Measurements from ENCODE around the gene DCTD. TPM values are rescaled to one million over a fixed set of nuclear protein-coding genes. Genes with fewer than 3 reads are reported as not detected.

The DCTD gene
- 10 to 100 TPM; 43.3 to 79.0 (median 53.1) TPM for total RNA-seq

DNA sequence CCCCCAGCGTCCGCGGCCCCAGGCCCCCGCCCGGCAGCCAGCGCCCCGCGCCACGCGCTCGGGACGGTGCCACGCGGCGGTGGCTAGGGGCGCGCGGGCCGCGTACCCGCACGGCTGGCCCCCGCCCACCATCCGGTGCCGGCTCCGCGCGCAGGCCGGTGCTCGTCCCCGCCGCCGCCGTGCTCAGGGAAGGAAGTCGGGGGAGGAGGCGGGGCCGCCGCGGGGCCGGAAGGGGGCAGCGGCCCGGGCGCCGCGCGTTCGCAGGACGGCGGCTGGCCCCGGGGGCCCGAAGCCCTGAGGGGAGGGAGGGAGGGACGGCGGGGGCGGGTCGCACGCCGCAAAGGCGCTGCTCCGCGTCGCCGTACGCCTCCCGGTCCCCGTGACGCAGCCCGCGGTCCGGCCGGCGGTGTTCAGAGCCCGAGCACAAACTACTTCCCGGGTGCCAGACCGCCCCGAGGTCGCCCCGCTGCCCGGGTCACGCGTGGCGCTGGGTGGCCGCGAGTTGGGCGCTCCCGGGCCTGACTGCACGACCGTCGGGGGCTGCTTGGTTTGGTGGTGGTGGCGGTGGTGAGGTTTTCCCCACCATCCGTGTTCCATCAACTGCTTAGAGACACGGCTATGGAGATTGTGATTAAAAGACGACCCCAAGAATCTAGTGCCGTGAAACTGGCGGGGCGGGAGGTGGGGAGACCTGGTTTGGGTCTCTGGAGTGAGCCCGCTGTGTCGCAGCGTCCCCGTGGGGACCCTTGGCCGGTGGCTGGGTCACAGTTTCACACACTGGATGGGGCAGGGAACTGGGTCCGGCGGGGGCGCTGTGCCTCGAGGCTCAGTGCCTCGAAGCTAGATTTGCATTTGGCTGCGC is at the start of gene DCTD:
Gene DCTD (minus strand): TSS at position 205 of the 862 bp plus-strand sequence. CDS start 1,818 bp downstream, outside the sequence.
- TF ChIP-seq, protein P1, sequence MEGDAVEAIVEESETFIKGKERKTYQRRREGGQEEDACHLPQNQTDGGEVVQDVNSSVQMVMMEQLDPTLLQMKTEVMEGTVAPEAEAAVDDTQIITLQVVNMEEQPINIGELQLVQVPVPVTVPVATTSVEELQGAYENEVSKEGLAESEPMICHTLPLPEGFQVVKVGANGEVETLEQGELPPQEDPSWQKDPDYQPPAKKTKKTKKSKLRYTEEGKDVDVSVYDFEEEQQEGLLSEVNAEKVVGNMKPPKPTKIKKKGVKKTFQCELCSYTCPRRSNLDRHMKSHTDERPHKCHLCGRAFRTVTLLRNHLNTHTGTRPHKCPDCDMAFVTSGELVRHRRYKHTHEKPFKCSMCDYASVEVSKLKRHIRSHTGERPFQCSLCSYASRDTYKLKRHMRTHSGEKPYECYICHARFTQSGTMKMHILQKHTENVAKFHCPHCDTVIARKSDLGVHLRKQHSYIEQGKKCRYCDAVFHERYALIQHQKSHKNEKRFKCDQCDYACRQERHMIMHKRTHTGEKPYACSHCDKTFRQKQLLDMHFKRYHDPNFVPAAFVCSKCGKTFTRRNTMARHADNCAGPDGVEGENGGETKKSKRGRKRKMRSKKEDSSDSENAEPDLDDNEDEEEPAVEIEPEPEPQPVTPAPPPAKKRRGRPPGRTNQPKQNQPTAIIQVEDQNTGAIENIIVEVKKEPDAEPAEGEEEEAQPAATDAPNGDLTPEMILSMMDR (IDR thresholded peaks at IDR 0.05), result no peak
- ATAC-seq (ENCODE audit: low FRiP score), result peak; percentile 89
- peak; percentile 43 for DNase-seq (ENCODE audit: low spot score)

DNA sequence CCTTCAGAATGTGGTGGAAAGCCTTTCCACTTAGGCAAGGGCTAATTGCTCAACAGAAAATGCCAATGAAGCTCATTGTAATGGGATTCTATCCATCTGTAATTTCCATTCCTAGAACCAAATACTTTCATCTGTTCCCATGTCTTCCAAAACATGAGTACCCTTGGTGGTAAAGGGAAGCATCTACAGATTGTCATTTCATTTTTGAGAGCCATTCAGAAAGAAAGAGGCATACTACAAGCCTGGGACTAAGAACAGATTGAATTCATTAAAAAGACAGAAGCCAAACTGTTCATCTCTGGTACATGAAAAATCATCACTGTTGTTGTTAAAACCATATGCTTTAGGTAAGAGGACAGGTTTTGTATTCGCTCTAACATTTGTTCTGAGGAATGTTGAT is 43.6 kb upstream of the DCTD start:
- DNase-seq (ENCODE audit: low spot score) (no peak), ATAC-seq (ENCODE audit: low FRiP score) (no peak)
- TF ChIP-seq, protein P1 (IDR thresholded peaks at IDR 0.05), result no peak

DNA sequence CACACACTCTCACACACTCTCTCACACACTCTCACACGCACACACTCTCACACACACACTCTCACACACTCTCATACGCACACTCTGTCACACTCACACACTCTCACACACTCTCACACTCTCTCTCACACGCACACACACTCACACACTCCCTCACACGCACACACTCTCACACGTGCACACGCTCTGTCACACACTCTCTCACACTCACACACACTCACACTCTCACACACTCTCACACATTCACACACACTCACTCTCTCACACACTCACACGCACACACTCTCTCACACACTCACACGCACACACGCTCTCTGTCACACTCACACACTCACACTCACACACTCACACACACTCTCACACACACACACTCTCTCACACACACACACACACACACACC is 43.0 kb upstream of the DCTD start:
- DNase-seq (ENCODE audit: low spot score), result no peak
- TF ChIP-seq, protein P1 (IDR thresholded peaks at IDR 0.05), result no peak

DNA sequence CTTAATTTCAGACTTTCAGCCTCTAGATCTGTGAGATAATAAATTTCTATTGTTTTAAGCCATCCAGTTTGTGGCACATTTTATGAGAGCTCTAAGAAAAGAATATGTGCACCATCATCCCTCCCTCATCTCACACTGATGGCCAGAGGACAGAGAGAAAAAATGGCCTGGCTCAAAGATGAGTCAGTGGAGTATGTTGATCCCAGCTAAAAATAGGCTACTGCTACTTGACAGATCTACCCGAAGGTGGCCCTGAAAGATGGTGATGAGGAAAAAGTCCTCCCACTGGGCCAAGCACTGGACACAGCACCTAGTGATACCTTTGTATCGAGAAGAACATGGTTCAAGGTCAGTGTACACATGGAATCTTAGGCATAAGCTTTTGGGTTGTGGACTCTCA is 38.2 kb upstream of the DCTD start:
- DNase-seq (ENCODE audit: low spot score) (no peak), ATAC-seq (ENCODE audit: low FRiP score) (no peak)
- TF ChIP-seq, protein P1 (IDR thresholded peaks at IDR 0.05), result no peak

More for the DNA sequence above, 43.0 kb upstream of the DCTD start:
- ATAC-seq (ENCODE audit: low FRiP score), result no peak

DNA sequence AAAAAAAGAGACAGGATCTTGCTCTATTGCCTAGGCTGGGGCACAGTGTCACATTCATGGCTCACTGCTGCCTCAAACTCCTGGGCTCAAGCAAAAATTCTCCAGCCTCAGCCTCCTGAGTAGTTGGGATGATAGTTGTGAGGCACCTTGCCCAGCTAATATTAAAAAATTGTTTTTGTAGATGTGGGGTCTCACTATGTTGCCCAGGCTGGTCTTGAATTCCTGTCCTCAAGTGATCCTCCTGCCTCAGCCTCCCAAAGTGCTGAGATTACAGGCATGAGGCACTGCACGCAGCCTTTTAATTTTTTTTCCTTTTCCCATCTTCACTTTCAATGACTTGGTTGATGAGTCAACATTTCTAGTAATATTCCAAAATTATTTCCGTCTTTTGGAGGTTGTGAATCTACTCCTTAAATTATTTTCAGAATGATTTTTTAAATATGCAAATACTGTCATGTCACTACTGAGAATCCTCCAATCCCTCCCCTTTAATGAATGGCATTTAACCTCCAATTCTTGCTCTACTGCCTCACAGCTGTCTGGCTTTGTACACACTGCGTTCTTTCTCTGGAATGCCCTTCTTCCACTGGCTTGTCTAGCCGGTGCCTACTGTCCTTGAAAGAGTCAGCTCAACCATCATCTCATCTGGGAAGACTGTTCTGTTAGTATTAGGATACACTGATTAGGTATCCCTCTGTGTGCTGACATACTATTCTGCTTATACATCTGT is 27.5 kb upstream of the DCTD start:
- TF ChIP-seq, protein P1 (IDR thresholded peaks at IDR 0.05), result no peak
- DNase-seq (ENCODE audit: low spot score), result no peak
- no peak for ATAC-seq (ENCODE audit: low FRiP score)

DNA sequence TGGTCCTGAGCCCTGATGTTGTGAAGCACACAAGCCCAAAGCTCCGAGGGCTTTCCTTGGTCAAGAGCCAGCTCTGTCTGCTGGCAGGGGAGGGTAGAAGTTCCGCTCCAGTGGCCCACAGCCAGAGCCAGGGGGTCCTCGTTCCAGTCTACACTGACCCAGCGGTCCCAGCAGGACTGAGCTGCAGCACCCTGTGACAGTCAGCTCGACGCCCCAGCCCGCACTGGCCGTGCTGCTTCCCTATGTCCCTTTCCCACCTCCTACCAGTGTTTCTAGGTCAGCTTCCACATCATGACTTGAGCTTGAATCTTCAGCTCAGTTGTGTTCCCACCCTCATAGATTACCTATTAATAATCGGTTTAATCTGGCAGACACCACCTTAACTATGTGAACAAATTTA is 22.5 kb upstream of the DCTD start:
- TF ChIP-seq, protein P1 (IDR thresholded peaks at IDR 0.05), result no peak
- ATAC-seq (ENCODE audit: low FRiP score) (no peak), DNase-seq (ENCODE audit: low spot score) (no peak)

All from omental fat pad (tissue), 4 donors.